ENCODE measurements around the gene LIN52. TPM values are rescaled to one million over a fixed set of nuclear protein-coding genes. Genes with fewer than 3 reads are reported as not detected.
A peak's percentile ranks its signal among the peaks of the same experiment; 100 is the strongest.

The LIN52 gene
- 1 to 10 TPM; 4.1 to 9.0 (median 7.4) TPM for total RNA-seq
- long read RNA-seq, donor 1, transcript LIN52-205 (6 exons, 2,776 nt): major isoform, 13 of 16 reads
- long read RNA-seq, donor 1, partial matches to known transcripts: 1 of 16 reads
- long read RNA-seq, donor 1, other reads (novel, unspliced or antisense): 2 of 16 reads
- long read RNA-seq, donor 2, partial matches to known transcripts: 0 of 6 reads
- long read RNA-seq, donor 2, other reads (novel, unspliced or antisense): 2 of 6 reads

- H3K9me3 ChIP-seq: no peaks in the 10 kb centered on the region
- peaks cover 7% of the 10 kb centered on the region for H3K4me1 ChIP-seq (ENCODE audit: low read depth)
- no peaks in the 10 kb centered on the region for H3K36me3 ChIP-seq (ENCODE audit: low read depth)
- DNase-seq (peak; percentile 97 to 100 (median 99)), ATAC-seq (peak; percentile 95)
- intact Hi-C loops (cut with DNase I, micrococcal nuclease): no loop called here
- TF ChIP-seq, protein P1, sequence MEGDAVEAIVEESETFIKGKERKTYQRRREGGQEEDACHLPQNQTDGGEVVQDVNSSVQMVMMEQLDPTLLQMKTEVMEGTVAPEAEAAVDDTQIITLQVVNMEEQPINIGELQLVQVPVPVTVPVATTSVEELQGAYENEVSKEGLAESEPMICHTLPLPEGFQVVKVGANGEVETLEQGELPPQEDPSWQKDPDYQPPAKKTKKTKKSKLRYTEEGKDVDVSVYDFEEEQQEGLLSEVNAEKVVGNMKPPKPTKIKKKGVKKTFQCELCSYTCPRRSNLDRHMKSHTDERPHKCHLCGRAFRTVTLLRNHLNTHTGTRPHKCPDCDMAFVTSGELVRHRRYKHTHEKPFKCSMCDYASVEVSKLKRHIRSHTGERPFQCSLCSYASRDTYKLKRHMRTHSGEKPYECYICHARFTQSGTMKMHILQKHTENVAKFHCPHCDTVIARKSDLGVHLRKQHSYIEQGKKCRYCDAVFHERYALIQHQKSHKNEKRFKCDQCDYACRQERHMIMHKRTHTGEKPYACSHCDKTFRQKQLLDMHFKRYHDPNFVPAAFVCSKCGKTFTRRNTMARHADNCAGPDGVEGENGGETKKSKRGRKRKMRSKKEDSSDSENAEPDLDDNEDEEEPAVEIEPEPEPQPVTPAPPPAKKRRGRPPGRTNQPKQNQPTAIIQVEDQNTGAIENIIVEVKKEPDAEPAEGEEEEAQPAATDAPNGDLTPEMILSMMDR (IDR thresholded peaks at IDR 0.05): peak; percentile 0
- H3K4me3 ChIP-seq: peak within 1 kb of the TSS; percentile 53
These were observed at the start of gene LIN52, which contains the start of gene ALDH6A1 for GRCh38 chr14:74084277-74085046. TSS of gene LIN52 (plus strand) at chr14:74084956. CDS start at chr14:74084975, 19 bp downstream. TSS of gene ALDH6A1 (minus strand) at chr14:74084453. CDS start at chr14:74084394, 59 bp downstream.

DNA sequence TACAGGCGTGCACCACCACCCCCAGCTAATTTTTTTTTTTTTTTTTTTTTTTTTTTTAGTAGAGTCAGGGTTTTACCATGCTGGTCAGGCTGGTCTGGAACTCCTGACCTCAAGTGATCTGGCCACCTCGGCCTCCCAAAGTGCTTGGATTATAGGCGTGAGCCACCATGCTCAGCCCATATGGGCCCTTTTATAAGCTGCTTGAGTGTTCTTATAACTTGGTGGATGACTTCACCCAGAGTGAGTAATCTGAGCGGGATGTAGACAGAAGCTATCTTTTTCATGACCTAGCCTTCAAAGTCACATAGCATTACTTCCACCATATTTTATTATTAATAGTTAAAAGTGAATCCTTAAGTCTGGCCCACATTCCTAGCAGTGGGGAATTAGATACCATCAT lies 49.2 kb upstream of the LIN52 start:
- Histone ChIP-seq H3K9me3 (no peaks in the 10 kb centered on the region), H3K4me1 (ENCODE audit: low read depth) (no peaks in the 10 kb centered on the region), H3K4me3 (no peak overlapping the region), H3K36me3 (ENCODE audit: low read depth) (no peaks in the 10 kb centered on the region)
- DNase-seq (no peak), ATAC-seq (no peak)
- intact Hi-C loops (cut with DNase I, micrococcal nuclease): no loop called here
- TF ChIP-seq, protein P1 (IDR thresholded peaks at IDR 0.05): no peak

- peak in 1 of 3 donors; percentile 43 for DNase-seq
- no peaks in the 10 kb centered on the region for H3K4me1 ChIP-seq (ENCODE audit: low read depth)
- H3K4me3 ChIP-seq: no peak overlapping the region
- H3K9me3 ChIP-seq: no peaks in the 10 kb centered on the region
- intact Hi-C loops (cut with DNase I, micrococcal nuclease): no loop called here
- TF ChIP-seq, protein P1 (IDR thresholded peaks at IDR 0.05): peak; percentile 51
- H3K36me3 ChIP-seq (ENCODE audit: low read depth): no peaks in the 10 kb centered on the region
- ATAC-seq: peak; percentile 64
These were observed 46.5 kb upstream of the LIN52 start for GRCh38 chr14:74038020-74038859.

DNA sequence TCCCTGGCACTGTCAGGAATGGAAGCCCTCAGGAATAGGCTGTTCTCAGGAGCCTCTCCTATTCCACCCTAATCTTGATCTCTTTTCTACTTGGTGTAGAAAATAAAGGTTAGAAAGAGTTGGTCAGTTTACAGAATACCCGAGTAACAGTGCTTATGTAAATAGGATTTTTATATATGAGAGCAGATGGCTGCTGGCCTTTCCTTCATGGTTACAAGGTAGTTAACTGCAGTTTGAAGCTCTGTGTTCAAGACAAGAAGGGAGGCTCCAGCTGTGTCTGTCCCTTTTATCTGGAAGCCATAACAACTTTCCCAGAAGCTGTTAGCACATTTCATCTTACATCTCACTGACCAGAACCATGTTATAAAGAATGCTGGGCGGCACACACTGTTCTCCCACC lies 42.5 kb upstream of the LIN52 start:
- intact Hi-C loops (cut with DNase I, micrococcal nuclease): no loop called here
- TF ChIP-seq, protein P1 (IDR thresholded peaks at IDR 0.05): no peak
- H3K4me3 ChIP-seq: no peak overlapping the region

GRCh38 chr14:74045522-74045921 lies 39.2 kb upstream of the LIN52 start:
- Histone ChIP-seq H3K4me3 (no peak overlapping the region), H3K4me1 (ENCODE audit: low read depth) (no peaks in the 10 kb centered on the region), H3K9me3 (no peaks in the 10 kb centered on the region), H3K36me3 (ENCODE audit: low read depth) (no peaks in the 10 kb centered on the region)
- intact Hi-C loops (cut with DNase I, micrococcal nuclease): no loop called here
- TF ChIP-seq, protein P1 (IDR thresholded peaks at IDR 0.05): no peak
- ATAC-seq: no peak
- no peak for DNase-seq

More for the DNA sequence above, 42.5 kb upstream of the LIN52 start:
- ATAC-seq (peak; percentile 54), DNase-seq (no peak)
- Histone ChIP-seq H3K36me3 (ENCODE audit: low read depth) (no peaks in the 10 kb centered on the region), H3K9me3 (no peaks in the 10 kb centered on the region), H3K4me1 (ENCODE audit: low read depth) (no peaks in the 10 kb centered on the region)

Measured in mucosa of descending colon (tissue), 3 donors.